K562 (cell line): ENCODE results near the gene FTL. TPM values are rescaled to one million over a fixed set of nuclear protein-coding genes. Genes with fewer than 3 reads are reported as not detected.
A peak's percentile ranks its signal among the peaks of the same experiment; 100 is the strongest.

Source experiments
- BHLHE40 ChIP-seq: IDR thresholded peaks from 2 replicates; pipeline ENCODE4 v1.6.1; 2011; ENCODE audit warnings: low read length, improper control_type of control experiment
- EGR1 ChIP-seq: fragments of 450-650 bp; conservative IDR thresholded peaks from 2 replicates; pipeline ENCODE4 v1.6.1; 2017; ENCODE audit warnings: mild to moderate bottlenecking
- HDAC6 ChIP-seq: IDR thresholded peaks from 2 replicates; pipeline ENCODE4 v1.6.1; 2012; ENCODE audit warnings: low read depth, mild to moderate bottlenecking, control low read depth, inconsistent platforms, low read length, moderate library complexity
- HMGN3 ChIP-seq: IDR thresholded peaks from 2 replicates; pipeline ENCODE4 v1.6.1; 2011; ENCODE audit warnings: borderline replicate concordance, low read depth, mild to moderate bottlenecking, mixed read lengths, low read length; ENCODE audit not compliant: insufficient read length; ENCODE audit errors: extremely low read depth
- JUN ChIP-seq, 2 experiments: sonication (generic) in 1 of 2; formaldehyde crosslinking in 1 of 2; IDR thresholded peaks; 2 replicates each; pipeline versions ENCODE4 v1.6.1 to v1.8.0; 2012 to 2022; ENCODE audit warnings: borderline replicate concordance in 2 of 2, mild to moderate bottlenecking in 2 of 2, improper control_type of control experiment in 1 of 2, low read depth in 1 of 2, low read length in 1 of 2, missing genetic modification reagents in 1 of 2
- NCOA4 ChIP-seq: fragments of 450-650 bp; IDR thresholded peaks from 2 replicates; pipeline ENCODE4 v1.6.1; 2018; ENCODE audit warnings: mild to moderate bottlenecking; ENCODE audit not compliant: partially characterized antibody
- NRF1 ChIP-seq, 2 experiments: fragments of 450-650 bp; IDR thresholded peaks in 1 of 2; conservative IDR thresholded peaks in 1 of 2; 2 replicates each; pipeline ENCODE4 v1.6.1; 2014; ENCODE audit warnings: mild to moderate bottlenecking in 2 of 2
- PHF8 ChIP-seq: fragments of 200-600 bp; sonication (generic); IDR thresholded peaks from 2 replicates; pipeline ENCODE4 v1.6.1; 2012; ENCODE audit warnings: mixed run types, mild to moderate bottlenecking, inconsistent platforms, low read length, moderate library complexity, borderline replicate concordance
- SMAD2 ChIP-seq: fragments of 150-350 bp; IDR thresholded peaks from 2 replicates; pipeline ENCODE4 v1.6.1; 2014; ENCODE audit warnings: low read depth, mild to moderate bottlenecking, low read length
- TCF3 ChIP-seq: sonication (generic); formaldehyde crosslinking; IDR thresholded peaks from 2 replicates; pipeline ENCODE4 v1.4.0; 2020; ENCODE audit warnings: mild to moderate bottlenecking, missing genetic modification reagents
- ZKSCAN8 ChIP-seq: fragments of 200-800 bp; sonication (Bioruptor generic); IDR thresholded peaks from 2 replicates; pipeline ENCODE4 v1.6.1; 2016; ENCODE audit warnings: missing genetic modification characterization, missing compliant biosample characterization
- polyA plus RNA-seq, 8 experiments: library from polyadenylated mRNA; depleted of rRNA in 4 of 8; stranded (reverse) in 5 of 8; unstranded in 3 of 8; fragments of >200 nt; fragmentation: Nextera tagmentation in 2 of 8; fragmentation: Illumina TruSeq in 1 of 8; extraction: Ambion mirVana in 2 of 8; extraction: Trizol in 1 of 8; gene quantifications; 2 replicates each; pipeline versions ENCODE4 v1.2.1 to v1.2.3, GENCODE V29; 2011 to 2014; ENCODE audit warnings: inconsistent platforms in 1 of 8, missing spikeins in 1 of 8
- total RNA-seq, 7 experiments: library from RNA; depleted of rRNA in 6 of 7; stranded (reverse); fragments of >200 nt in 6 of 7; fragmentation: Illumina TruSeq in 2 of 7; extraction: Trizol in 2 of 7; gene quantifications; 2 replicates each; pipeline versions ENCODE4 v1.2.1 to v1.2.3, GENCODE V29; 2011 to 2021; ENCODE audit warnings: low replicate concordance in 1 of 7
- TF ChIP-seq, protein P1 (sequence below): fragments of 450-650 bp; IDR thresholded peaks from 2 replicates; pipeline ENCODE4 v1.6.1; 2017; ENCODE audit warnings: antibody characterized with exemption, mild to moderate bottlenecking
- TF ChIP-seq, protein P2 (sequence below), 2 experiments: fragments of 250-450 bp in 1 of 2; fragments of 450-650 bp in 1 of 2; sonication (Bioruptor Pico) in 1 of 2; IDR thresholded peaks; 2 replicates each; pipeline versions ENCODE4 v1.6.1 to v1.8.0; 2016 to 2021; ENCODE audit warnings: mild to moderate bottlenecking in 2 of 2, moderate library complexity in 2 of 2, missing compliant biosample characterization in 1 of 2, missing genetic modification characterization in 1 of 2
- TF ChIP-seq, protein P3 (sequence below), 2 experiments: fragments of 450-650 bp in 1 of 2; sonication (generic) in 1 of 2; formaldehyde crosslinking; conservative IDR thresholded peaks; 2 replicates each; pipeline versions ENCODE4 v1.4.0 to v1.8.1; 2020 to 2022; ENCODE audit warnings: mild to moderate bottlenecking in 1 of 2, missing genetic modification reagents in 1 of 2
- TF ChIP-seq, protein P4 (sequence below), 3 experiments: fragments of 200-800 bp in 1 of 3; sonication (Bioruptor generic) in 1 of 3; sonication (generic) in 1 of 3; formaldehyde crosslinking in 1 of 3; IDR thresholded peaks; 2 replicates each; pipeline versions ENCODE4 v1.6.1 to v1.8.0; 2016 to 2022; ENCODE audit warnings: mild to moderate bottlenecking in 2 of 3, missing compliant biosample characterization in 2 of 3, missing genetic modification characterization in 2 of 3, missing genetic modification reagents in 1 of 3

Gene FTL
- total and polyA plus RNA-seq, 9 of the 15 experiments (the other 6 are each of a cell fraction or from before 2014, with no cell fraction given), result 1,231 to 27,415 (median 3,965) TPM

DNA sequence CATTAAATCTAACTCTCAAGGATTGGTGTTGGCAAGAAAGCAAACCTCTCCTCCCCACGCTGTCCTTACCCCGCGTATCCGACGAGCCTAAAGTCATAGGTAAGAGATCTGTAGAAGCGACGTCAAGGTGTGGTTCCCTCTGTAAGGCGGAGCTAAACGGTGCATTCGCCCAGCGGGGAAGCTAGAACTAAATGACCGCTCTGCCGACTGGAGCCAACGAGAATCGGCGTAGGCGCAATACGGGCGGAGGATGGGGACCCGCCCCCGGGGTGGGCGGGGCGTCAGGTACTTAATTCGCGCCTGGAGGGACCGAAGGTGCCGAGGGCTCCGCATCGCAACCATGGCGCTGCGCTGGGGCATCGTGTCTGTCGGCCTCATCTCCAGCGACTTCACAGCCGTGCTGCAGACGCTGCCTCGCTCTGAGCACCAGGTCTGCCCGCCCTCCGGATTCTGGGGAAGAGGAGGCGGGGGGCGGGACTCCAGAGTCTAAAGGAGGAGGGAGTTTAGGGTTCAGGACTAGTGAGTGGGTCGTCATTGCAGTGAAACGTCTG, 31.7 kb upstream of the FTL start, which contains the start of gene DHDH (continued):
- TF ChIP-seq SMAD2 (no peak), JUN (IDR thresholded peaks at IDR 0.05; ENCODE audit: borderline replicate concordance, low read depth, low read length) (no peak), JUN (CRISPR knock-in tag; IDR thresholded peaks at IDR 0.05; ENCODE audit: borderline replicate concordance) (no peak), HMGN3 (peak; percentile 91), ZKSCAN8 (no peak), PHF8 (peak; percentile 49; the same call in 1 of the 2 replicates), EGR1 (peak; percentile 92), NCOA4 (no peak), TCF3 (CRISPR knock-in tag) (no peak), HDAC6 (no peak), BHLHE40 (no peak; the same call in 1 of the 2 replicates), NRF1 (conservative IDR thresholded peaks at IDR 0.05 in 1 of 2, IDR thresholded peaks at IDR 0.05 in 1 of 2) (peak; percentile 78 to 81)
- TF ChIP-seq, protein P1, sequence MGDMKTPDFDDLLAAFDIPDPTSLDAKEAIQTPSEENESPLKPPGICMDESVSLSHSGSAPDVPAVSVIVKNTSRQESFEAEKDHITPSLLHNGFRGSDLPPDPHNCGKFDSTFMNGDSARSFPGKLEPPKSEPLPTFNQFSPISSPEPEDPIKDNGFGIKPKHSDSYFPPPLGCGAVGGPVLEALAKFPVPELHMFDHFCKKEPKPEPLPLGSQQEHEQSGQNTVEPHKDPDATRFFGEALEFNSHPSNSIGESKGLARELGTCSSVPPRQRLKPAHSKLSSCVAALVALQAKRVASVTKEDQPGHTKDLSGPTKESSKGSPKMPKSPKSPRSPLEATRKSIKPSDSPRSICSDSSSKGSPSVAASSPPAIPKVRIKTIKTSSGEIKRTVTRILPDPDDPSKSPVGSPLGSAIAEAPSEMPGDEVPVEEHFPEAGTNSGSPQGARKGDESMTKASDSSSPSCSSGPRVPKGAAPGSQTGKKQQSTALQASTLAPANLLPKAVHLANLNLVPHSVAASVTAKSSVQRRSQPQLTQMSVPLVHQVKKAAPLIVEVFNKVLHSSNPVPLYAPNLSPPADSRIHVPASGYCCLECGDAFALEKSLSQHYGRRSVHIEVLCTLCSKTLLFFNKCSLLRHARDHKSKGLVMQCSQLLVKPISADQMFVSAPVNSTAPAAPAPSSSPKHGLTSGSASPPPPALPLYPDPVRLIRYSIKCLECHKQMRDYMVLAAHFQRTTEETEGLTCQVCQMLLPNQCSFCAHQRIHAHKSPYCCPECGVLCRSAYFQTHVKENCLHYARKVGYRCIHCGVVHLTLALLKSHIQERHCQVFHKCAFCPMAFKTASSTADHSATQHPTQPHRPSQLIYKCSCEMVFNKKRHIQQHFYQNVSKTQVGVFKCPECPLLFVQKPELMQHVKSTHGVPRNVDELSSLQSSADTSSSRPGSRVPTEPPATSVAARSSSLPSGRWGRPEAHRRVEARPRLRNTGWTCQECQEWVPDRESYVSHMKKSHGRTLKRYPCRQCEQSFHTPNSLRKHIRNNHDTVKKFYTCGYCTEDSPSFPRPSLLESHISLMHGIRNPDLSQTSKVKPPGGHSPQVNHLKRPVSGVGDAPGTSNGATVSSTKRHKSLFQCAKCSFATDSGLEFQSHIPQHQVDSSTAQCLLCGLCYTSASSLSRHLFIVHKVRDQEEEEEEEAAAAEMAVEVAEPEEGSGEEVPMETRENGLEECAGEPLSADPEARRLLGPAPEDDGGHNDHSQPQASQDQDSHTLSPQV, result no peak
- TF ChIP-seq, protein P2, sequence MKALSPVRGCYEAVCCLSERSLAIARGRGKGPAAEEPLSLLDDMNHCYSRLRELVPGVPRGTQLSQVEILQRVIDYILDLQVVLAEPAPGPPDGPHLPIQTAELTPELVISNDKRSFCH (CRISPR knock-in tag; IDR thresholded peaks at IDR 0.05), result no peak
- TF ChIP-seq, protein P2 (tag; IDR thresholded peaks at IDR 0.05), result peak; percentile 15; the same call in 1 of the 2 replicates
- TF ChIP-seq, protein P3, sequence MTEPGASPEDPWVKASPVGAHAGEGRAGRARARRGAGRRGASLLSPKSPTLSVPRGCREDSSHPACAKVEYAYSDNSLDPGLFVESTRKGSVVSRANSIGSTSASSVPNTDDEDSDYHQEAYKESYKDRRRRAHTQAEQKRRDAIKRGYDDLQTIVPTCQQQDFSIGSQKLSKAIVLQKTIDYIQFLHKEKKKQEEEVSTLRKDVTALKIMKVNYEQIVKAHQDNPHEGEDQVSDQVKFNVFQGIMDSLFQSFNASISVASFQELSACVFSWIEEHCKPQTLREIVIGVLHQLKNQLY (CRISPR knock-in tag; conservative IDR thresholded peaks at IDR 0.05), result no peak
- TF ChIP-seq, protein P4, sequence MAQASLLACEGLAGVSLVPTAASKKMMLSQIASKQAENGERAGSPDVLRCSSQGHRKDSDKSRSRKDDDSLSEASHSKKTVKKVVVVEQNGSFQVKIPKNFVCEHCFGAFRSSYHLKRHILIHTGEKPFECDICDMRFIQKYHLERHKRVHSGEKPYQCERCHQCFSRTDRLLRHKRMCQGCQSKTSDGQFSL (CRISPR knock-in tag; IDR thresholded peaks at IDR 0.05), result no peak
- TF ChIP-seq, protein P4 (tag; IDR thresholded peaks at IDR 0.05), result no peak
